Mammary epithelial cell (primary cell): Measurements from ENCODE around the gene STRN4.

Experiments used
- CTCF ChIP-seq, 2 donors: IDR thresholded peaks in 1 of 2; conservative IDR thresholded peaks in 1 of 2; 2 replicates each; pipeline ENCODE4 v1.5.1; 2011 to 2012; ENCODE audit warnings: inconsistent platforms in 2 of 2, low read length in 2 of 2, mild to moderate bottlenecking in 2 of 2, control low read depth in 1 of 2, low read depth in 1 of 2; ENCODE audit not compliant: insufficient read depth in 1 of 2; ENCODE audit errors: extremely low read depth in 1 of 2
- EZH2 ChIP-seq: IDR thresholded peaks from 2 replicates; pipeline ENCODE4 v1.6.1; 2012; ENCODE audit warnings: low read length, inconsistent platforms, borderline replicate concordance

- TF ChIP-seq CTCF (conservative IDR thresholded peaks at IDR 0.05 in 1 of 2, IDR thresholded peaks at IDR 0.05 in 1 of 2; ENCODE audit: extremely low read depth in 1 of 2, insufficient read depth in 1 of 2, low read depth in 1 of 2, low read length in 2 of 2) (no peak), EZH2 (no peak)
These were observed 56.9 kb downstream of the STRN4 start for GRCh38 chr19:46689358-46689757.
